Measurements from ENCODE around the gene SERINC4. TPM values are rescaled to one million over a fixed set of nuclear protein-coding genes. Genes with fewer than 3 reads are reported as not detected.
"Not testable (repeated sequence)": the region's sequence is repeated elsewhere in the genome, so short reads cannot be mapped to it uniquely, and the experiment has no call there.

Gene SERINC4
- total RNA-seq, 1 donor from 2014 or later = not detected

- DNase-seq (ENCODE audit: low read depth) = no peak
- TF ChIP-seq CTCF (conservative IDR thresholded peaks at IDR 0.05; ENCODE audit: low read depth, low read length) = no peak
- peak overlapping the region; percentile 64 for H3K4me3 ChIP-seq (ENCODE audit: low read depth, low read length)
Measured at GRCh38 chr15:43826029-43826507, 26.0 kb upstream of the SERINC4 start.

GRCh38 chr15:43825305-43825704 is 25.3 kb upstream of the SERINC4 start:
- DNase-seq (ENCODE audit: low read depth) = not testable (repeated sequence)

GRCh38 chr15:43824302-43825246 is 24.6 kb upstream of the SERINC4 start, which contains the start of gene MFAP1:
Gene MFAP1, minus strand, starts transcription at chr15:43824690. Its CDS starts 121 bp downstream, at chr15:43824569.
- no peak for TF ChIP-seq CTCF (conservative IDR thresholded peaks at IDR 0.05; ENCODE audit: low read depth, low read length)
- H3K4me3 ChIP-seq (ENCODE audit: low read depth, low read length) = peak within 1 kb of the TSS; percentile 69
- peak; percentile 78 for DNase-seq (ENCODE audit: low read depth)

More at GRCh38 chr15:43825305-43825704, 25.3 kb upstream of the SERINC4 start:
- H3K4me3 ChIP-seq (ENCODE audit: low read depth, low read length) = not testable (repeated sequence)

GRCh38 chr15:43821505-43821904 is 21.5 kb upstream of the SERINC4 start:
- no peak for TF ChIP-seq CTCF (conservative IDR thresholded peaks at IDR 0.05; ENCODE audit: low read depth, low read length)
- DNase-seq (ENCODE audit: low read depth) = no peak
- H3K4me3 ChIP-seq (ENCODE audit: low read depth, low read length) = no peak overlapping the region

- H3K4me3 ChIP-seq (ENCODE audit: low read depth, low read length); DNase-seq (ENCODE audit: low read depth): not testable (repeated sequence)
Measured at GRCh38 chr15:43815064-43815463, 15.0 kb upstream of the SERINC4 start.

GRCh38 chr15:43808960-43809678 is 9.1 kb upstream of the SERINC4 start:
- DNase-seq (ENCODE audit: low read depth) = no peak

GRCh38 chr15:43808435-43808950 is 8.5 kb upstream of the SERINC4 start:
- TF ChIP-seq CTCF (conservative IDR thresholded peaks at IDR 0.05; ENCODE audit: low read depth, low read length) = no peak
- no peak for DNase-seq (ENCODE audit: low read depth)
- no peak overlapping the region for H3K4me3 ChIP-seq (ENCODE audit: low read depth, low read length)

More at GRCh38 chr15:43808960-43809678, 9.1 kb upstream of the SERINC4 start:
- H3K4me3 ChIP-seq (ENCODE audit: low read depth, low read length) = no peak overlapping the region
- no peak for TF ChIP-seq CTCF (conservative IDR thresholded peaks at IDR 0.05; ENCODE audit: low read depth, low read length)

GRCh38 chr15:43802676-43803075 is 2.7 kb upstream of the SERINC4 start:
- H3K4me3 ChIP-seq (ENCODE audit: low read depth, low read length); DNase-seq (ENCODE audit: low read depth): not testable (repeated sequence)

Data from epithelial cell of proximal tubule (primary cell).